Measurements from ENCODE around the gene PFKFB1.

The PFKFB1 gene

GRCh38 chrX:54920610-54921426, 73.2 kb downstream of the PFKFB1 start, which contains the start of gene TRO:
Gene TRO, plus strand, starts transcription at chrX:54920824. Its CDS starts 1,423 bp downstream, at chrX:54922247.
- no peak for DNase-seq

GRCh38 chrX:54909941-54910340, 84.0 kb downstream of the PFKFB1 start:
- DNase-seq: no peak

- no peak for DNase-seq
Measured at GRCh38 chrX:54894159-54894558, 99.8 kb downstream of the PFKFB1 start.

DNA sequence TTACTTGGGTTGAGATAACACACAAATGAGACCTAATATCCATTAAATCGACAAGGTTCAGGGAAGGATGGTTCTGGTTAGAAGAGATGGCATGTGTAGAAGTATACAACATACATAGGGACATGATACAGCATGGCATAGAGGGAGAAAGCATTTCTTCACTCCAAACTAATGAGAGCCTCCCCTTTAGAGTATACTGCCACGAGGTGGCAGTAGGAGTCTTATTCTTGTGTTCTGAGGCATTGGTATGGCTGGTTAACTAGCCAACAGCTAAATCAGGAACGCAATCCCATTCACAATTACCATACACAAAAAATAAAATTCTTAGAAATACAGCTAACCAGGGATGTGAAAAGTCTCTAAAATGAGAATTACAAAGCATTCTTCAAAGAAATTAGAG, 102.4 kb downstream of the PFKFB1 start:
- peak; percentile 5 for DNase-seq

- DNase-seq: no peak
Measured at GRCh38 chrX:54885740-54886139, 108.2 kb downstream of the PFKFB1 start.

All from stimulated activated CD4-positive, alpha-beta T cell treated with anti-CD3 and anti-CD28 coated beads, Interleukin-4, amount 100 ng/mL, for 1 hour (primary cell).